ENCODE data around the gene FAT1. TPM values are rescaled to one million over a fixed set of nuclear protein-coding genes. Genes with fewer than 3 reads are reported as not detected.

FAT1 gene
- total RNA-seq, 1 experiment from 2014 or later = 172 TPM

DNA sequence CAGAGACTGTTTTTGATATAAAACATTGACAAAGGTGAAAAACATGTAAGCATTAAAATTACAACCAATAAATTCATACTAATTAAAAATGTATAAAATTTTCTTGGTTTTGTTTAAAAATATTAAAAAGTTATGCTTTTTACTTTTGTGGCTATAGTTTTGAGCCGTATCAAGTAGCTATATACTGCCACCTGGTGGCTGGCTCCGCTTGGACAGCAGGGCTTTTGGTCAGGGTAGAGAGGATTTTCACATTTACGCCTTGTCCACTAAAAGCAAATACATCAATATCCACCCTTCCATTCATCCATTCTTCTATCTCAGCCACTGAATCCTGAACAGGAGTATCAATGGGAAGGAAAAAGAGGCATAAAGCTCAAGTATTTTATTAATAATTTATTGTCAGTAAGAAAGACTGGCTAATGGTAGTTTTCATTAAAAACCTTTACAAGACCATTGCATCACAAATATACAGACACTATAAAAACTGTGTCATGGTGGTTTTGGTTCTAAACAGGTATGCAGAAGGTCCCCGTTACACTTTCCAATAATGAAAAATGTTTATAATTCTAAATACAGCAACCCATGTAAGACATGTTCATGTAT lies 136.1 kb downstream of the FAT1 start:
- Mint-ChIP-seq H3K27me3 (ENCODE audit: low read depth) (no peaks in the 10 kb centered on the region), H3K27ac (no peak overlapping the region), H3K9me3 (peaks cover 6% of the 10 kb centered on the region), H3K36me3 (peaks cover 55% of the 10 kb centered on the region), H3K4me3 (no peak overlapping the region), H3K4me1 (peaks cover 2% of the 10 kb centered on the region; the same call in 1 of the 2 replicates)
- DNase-seq (ENCODE audit: low spot score) (peak; percentile 72), ATAC-seq (peak; percentile 47; the same call in 1 of the 2 replicates)
- TF ChIP-seq GTF2I (CRISPR knock-in tag; conservative IDR thresholded peaks at IDR 0.05) = no peak
- TF ChIP-seq, protein P1, sequence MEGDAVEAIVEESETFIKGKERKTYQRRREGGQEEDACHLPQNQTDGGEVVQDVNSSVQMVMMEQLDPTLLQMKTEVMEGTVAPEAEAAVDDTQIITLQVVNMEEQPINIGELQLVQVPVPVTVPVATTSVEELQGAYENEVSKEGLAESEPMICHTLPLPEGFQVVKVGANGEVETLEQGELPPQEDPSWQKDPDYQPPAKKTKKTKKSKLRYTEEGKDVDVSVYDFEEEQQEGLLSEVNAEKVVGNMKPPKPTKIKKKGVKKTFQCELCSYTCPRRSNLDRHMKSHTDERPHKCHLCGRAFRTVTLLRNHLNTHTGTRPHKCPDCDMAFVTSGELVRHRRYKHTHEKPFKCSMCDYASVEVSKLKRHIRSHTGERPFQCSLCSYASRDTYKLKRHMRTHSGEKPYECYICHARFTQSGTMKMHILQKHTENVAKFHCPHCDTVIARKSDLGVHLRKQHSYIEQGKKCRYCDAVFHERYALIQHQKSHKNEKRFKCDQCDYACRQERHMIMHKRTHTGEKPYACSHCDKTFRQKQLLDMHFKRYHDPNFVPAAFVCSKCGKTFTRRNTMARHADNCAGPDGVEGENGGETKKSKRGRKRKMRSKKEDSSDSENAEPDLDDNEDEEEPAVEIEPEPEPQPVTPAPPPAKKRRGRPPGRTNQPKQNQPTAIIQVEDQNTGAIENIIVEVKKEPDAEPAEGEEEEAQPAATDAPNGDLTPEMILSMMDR (IDR thresholded peaks at IDR 0.05) = peak; percentile 86
- TF ChIP-seq, protein P2, sequence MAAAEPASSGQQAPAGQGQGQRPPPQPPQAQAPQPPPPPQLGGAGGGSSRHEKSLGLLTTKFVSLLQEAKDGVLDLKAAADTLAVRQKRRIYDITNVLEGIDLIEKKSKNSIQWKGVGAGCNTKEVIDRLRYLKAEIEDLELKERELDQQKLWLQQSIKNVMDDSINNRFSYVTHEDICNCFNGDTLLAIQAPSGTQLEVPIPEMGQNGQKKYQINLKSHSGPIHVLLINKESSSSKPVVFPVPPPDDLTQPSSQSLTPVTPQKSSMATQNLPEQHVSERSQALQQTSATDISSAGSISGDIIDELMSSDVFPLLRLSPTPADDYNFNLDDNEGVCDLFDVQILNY (CRISPR knock-in tag; IDR thresholded peaks at IDR 0.05) = no peak
- POLR2A ChIA-PET = interaction anchor here (1.4 kb wide), 1 partner anchor 133 kb away, joined by 3 read pairs; no protein-coding TSS in a partner anchor
- CTCF ChIA-PET = interaction anchor here (0.8 to 1.6 kb wide), 9 partner anchors 14 to 289 kb away, joined by 3 to 8 read pairs (median 5); no protein-coding TSS in a partner anchor

DNA sequence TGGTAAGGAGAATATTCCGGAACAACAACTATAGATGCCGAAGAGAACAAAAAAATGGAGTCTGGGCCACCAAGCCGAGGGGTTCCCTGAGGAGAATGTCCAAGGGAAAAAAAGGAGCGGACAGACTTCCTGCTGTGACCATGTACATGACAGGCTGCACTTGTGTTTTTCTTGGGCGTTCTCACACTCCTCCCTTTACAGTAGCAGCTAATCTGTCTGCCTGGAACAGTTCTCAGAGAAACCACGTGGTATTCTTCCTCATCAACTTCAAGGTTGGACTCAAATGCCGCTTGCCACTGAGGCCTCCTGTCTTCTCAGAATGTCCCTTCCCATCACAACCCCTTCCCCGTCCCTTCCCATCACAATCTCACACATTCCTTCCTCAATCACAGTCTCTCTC lies 137.5 kb downstream of the FAT1 start:
- CTCF ChIA-PET = interaction anchor here (1.6 kb wide), 1 partner anchor 288 kb away, joined by 8 read pairs; no protein-coding TSS in a partner anchor
- H3K27ac Mint-ChIP-seq = 0 out of 2 replicates have a peak overlapping the region, but pooled peaks have one; percentile 13
- no peak overlapping the region for H3K4me3 Mint-ChIP-seq
- peaks cover 17% of the 10 kb centered on the region for H3K9me3 Mint-ChIP-seq
- no peak for ATAC-seq
- POLR2A ChIA-PET = no interaction called here
- DNase-seq (ENCODE audit: low spot score) = no peak
- peaks cover 65% of the 10 kb centered on the region for H3K36me3 Mint-ChIP-seq
- H3K27me3 Mint-ChIP-seq (ENCODE audit: low read depth) = no peaks in the 10 kb centered on the region
- peaks cover under 1% of the 10 kb centered on the region; the same call in 1 of the 2 replicates for H3K4me1 Mint-ChIP-seq
- TF ChIP-seq ZNF263 (CRISPR knock-in tag; IDR thresholded peaks at IDR 0.05; ENCODE audit: low read depth) (no peak), TP53 (CRISPR knock-in tag; IDR thresholded peaks at IDR 0.05) (no peak), ATF1 (CRISPR knock-in tag; IDR thresholded peaks at IDR 0.05) (no peak), SP1 (CRISPR knock-in tag; conservative IDR thresholded peaks at IDR 0.05) (no peak), FOXJ3 (CRISPR knock-in tag; IDR thresholded peaks at IDR 0.05; ENCODE audit: borderline replicate concordance) (no peak), CREB1 (CRISPR knock-in tag; IDR thresholded peaks at IDR 0.05) (no peak), IRF2 (CRISPR knock-in tag; IDR thresholded peaks at IDR 0.05; ENCODE audit: borderline replicate concordance, low read depth) (no peak), GABPB1 (CRISPR knock-in tag; IDR thresholded peaks at IDR 0.05) (no peak), CREM (CRISPR knock-in tag; IDR thresholded peaks at IDR 0.05) (no peak)
- TF ChIP-seq, protein P3, sequence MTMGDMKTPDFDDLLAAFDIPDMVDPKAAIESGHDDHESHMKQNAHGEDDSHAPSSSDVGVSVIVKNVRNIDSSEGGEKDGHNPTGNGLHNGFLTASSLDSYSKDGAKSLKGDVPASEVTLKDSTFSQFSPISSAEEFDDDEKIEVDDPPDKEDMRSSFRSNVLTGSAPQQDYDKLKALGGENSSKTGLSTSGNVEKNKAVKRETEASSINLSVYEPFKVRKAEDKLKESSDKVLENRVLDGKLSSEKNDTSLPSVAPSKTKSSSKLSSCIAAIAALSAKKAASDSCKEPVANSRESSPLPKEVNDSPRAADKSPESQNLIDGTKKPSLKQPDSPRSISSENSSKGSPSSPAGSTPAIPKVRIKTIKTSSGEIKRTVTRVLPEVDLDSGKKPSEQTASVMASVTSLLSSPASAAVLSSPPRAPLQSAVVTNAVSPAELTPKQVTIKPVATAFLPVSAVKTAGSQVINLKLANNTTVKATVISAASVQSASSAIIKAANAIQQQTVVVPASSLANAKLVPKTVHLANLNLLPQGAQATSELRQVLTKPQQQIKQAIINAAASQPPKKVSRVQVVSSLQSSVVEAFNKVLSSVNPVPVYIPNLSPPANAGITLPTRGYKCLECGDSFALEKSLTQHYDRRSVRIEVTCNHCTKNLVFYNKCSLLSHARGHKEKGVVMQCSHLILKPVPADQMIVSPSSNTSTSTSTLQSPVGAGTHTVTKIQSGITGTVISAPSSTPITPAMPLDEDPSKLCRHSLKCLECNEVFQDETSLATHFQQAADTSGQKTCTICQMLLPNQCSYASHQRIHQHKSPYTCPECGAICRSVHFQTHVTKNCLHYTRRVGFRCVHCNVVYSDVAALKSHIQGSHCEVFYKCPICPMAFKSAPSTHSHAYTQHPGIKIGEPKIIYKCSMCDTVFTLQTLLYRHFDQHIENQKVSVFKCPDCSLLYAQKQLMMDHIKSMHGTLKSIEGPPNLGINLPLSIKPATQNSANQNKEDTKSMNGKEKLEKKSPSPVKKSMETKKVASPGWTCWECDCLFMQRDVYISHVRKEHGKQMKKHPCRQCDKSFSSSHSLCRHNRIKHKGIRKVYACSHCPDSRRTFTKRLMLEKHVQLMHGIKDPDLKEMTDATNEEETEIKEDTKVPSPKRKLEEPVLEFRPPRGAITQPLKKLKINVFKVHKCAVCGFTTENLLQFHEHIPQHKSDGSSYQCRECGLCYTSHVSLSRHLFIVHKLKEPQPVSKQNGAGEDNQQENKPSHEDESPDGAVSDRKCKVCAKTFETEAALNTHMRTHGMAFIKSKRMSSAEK (CRISPR knock-in tag; IDR thresholded peaks at IDR 0.05; ENCODE audit: borderline replicate concordance) = no peak
- TF ChIP-seq, protein P4, sequence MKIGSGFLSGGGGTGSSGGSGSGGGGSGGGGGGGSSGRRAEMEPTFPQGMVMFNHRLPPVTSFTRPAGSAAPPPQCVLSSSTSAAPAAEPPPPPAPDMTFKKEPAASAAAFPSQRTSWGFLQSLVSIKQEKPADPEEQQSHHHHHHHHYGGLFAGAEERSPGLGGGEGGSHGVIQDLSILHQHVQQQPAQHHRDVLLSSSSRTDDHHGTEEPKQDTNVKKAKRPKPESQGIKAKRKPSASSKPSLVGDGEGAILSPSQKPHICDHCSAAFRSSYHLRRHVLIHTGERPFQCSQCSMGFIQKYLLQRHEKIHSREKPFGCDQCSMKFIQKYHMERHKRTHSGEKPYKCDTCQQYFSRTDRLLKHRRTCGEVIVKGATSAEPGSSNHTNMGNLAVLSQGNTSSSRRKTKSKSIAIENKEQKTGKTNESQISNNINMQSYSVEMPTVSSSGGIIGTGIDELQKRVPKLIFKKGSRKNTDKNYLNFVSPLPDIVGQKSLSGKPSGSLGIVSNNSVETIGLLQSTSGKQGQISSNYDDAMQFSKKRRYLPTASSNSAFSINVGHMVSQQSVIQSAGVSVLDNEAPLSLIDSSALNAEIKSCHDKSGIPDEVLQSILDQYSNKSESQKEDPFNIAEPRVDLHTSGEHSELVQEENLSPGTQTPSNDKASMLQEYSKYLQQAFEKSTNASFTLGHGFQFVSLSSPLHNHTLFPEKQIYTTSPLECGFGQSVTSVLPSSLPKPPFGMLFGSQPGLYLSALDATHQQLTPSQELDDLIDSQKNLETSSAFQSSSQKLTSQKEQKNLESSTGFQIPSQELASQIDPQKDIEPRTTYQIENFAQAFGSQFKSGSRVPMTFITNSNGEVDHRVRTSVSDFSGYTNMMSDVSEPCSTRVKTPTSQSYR (CRISPR knock-in tag; IDR thresholded peaks at IDR 0.05) = no peak
- TF ChIP-seq, protein P5, sequence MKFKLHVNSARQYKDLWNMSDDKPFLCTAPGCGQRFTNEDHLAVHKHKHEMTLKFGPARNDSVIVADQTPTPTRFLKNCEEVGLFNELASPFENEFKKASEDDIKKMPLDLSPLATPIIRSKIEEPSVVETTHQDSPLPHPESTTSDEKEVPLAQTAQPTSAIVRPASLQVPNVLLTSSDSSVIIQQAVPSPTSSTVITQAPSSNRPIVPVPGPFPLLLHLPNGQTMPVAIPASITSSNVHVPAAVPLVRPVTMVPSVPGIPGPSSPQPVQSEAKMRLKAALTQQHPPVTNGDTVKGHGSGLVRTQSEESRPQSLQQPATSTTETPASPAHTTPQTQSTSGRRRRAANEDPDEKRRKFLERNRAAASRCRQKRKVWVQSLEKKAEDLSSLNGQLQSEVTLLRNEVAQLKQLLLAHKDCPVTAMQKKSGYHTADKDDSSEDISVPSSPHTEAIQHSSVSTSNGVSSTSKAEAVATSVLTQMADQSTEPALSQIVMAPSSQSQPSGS (CRISPR knock-in tag; IDR thresholded peaks at IDR 0.05; ENCODE audit: borderline replicate concordance, low read depth) = no peak
- TF ChIP-seq, protein P6, sequence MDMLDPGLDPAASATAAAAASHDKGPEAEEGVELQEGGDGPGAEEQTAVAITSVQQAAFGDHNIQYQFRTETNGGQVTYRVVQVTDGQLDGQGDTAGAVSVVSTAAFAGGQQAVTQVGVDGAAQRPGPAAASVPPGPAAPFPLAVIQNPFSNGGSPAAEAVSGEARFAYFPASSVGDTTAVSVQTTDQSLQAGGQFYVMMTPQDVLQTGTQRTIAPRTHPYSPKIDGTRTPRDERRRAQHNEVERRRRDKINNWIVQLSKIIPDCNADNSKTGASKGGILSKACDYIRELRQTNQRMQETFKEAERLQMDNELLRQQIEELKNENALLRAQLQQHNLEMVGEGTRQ (CRISPR knock-in tag; IDR thresholded peaks at IDR 0.05) = no peak
- TF ChIP-seq, protein P7, sequence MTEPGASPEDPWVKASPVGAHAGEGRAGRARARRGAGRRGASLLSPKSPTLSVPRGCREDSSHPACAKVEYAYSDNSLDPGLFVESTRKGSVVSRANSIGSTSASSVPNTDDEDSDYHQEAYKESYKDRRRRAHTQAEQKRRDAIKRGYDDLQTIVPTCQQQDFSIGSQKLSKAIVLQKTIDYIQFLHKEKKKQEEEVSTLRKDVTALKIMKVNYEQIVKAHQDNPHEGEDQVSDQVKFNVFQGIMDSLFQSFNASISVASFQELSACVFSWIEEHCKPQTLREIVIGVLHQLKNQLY (CRISPR knock-in tag; IDR thresholded peaks at IDR 0.05) = no peak
- TF ChIP-seq, protein P8, sequence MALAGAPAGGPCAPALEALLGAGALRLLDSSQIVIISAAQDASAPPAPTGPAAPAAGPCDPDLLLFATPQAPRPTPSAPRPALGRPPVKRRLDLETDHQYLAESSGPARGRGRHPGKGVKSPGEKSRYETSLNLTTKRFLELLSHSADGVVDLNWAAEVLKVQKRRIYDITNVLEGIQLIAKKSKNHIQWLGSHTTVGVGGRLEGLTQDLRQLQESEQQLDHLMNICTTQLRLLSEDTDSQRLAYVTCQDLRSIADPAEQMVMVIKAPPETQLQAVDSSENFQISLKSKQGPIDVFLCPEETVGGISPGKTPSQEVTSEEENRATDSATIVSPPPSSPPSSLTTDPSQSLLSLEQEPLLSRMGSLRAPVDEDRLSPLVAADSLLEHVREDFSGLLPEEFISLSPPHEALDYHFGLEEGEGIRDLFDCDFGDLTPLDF (CRISPR knock-in tag; IDR thresholded peaks at IDR 0.05) = no peak
- TF ChIP-seq, protein P9, sequence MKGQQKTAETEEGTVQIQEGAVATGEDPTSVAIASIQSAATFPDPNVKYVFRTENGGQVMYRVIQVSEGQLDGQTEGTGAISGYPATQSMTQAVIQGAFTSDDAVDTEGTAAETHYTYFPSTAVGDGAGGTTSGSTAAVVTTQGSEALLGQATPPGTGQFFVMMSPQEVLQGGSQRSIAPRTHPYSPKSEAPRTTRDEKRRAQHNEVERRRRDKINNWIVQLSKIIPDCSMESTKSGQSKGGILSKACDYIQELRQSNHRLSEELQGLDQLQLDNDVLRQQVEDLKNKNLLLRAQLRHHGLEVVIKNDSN (CRISPR knock-in tag; IDR thresholded peaks at IDR 0.05) = no peak

Data from WTC11 (cell line).